NCI-H2081 (cell line): ENCODE data around the gene ATP10A.
"Not testable (repeated sequence)": the region's sequence is repeated elsewhere in the genome, so short reads cannot be mapped to it uniquely, and the experiment has no call there.

ENCODE experiments used
- DNase-seq, 2 experiments: peaks; one replicate each; lab custom pipeline; 2025; lab: John Stamatoyannopoulos, UW

Gene ATP10A

GRCh38 chr15:25790000-25790660 is 73.0 kb downstream of the ATP10A start:
- DNase-seq: no peak

GRCh38 chr15:25789616-25789999 is 73.5 kb downstream of the ATP10A start:
- DNase-seq: no peak

- no peak for DNase-seq
Observed at GRCh38 chr15:25789211-25789610, 73.9 kb downstream of the ATP10A start.

GRCh38 chr15:25787855-25788520 is 75.1 kb downstream of the ATP10A start:
- no peak for DNase-seq

GRCh38 chr15:25787381-25787780 is 75.7 kb downstream of the ATP10A start:
- no peak for DNase-seq

GRCh38 chr15:25786040-25786439 is 77.1 kb downstream of the ATP10A start:
- DNase-seq: no peak

- DNase-seq: no peak
Observed at GRCh38 chr15:25785641-25786025, 77.5 kb downstream of the ATP10A start.

GRCh38 chr15:25784876-25785640 is 78.1 kb downstream of the ATP10A start:
- no peak for DNase-seq

- DNase-seq: no peak
Observed at GRCh38 chr15:25783607-25784540, 79.3 kb downstream of the ATP10A start.

GRCh38 chr15:25783134-25783533 is 80.0 kb downstream of the ATP10A start:
- DNase-seq: no peak

- DNase-seq: no peak
Observed at GRCh38 chr15:25780479-25781255, 82.5 kb downstream of the ATP10A start.

GRCh38 chr15:25778161-25778560 is 85.0 kb downstream of the ATP10A start:
- DNase-seq: no peak

- no peak for DNase-seq
Observed at GRCh38 chr15:25777037-25777436, 86.1 kb downstream of the ATP10A start.

GRCh38 chr15:25776071-25776746 is 86.9 kb downstream of the ATP10A start:
- no peak for DNase-seq

GRCh38 chr15:25775317-25775912 is 87.7 kb downstream of the ATP10A start:
- DNase-seq: peak in 1 of 2 experiments; percentile 4

- DNase-seq: no peak
Observed at GRCh38 chr15:25774871-25775270, 88.3 kb downstream of the ATP10A start.

GRCh38 chr15:25773248-25773647 is 89.9 kb downstream of the ATP10A start:
- no peak for DNase-seq

- no peak for DNase-seq
Observed at GRCh38 chr15:25772500-25772899, 90.6 kb downstream of the ATP10A start.

- not testable (repeated sequence) for DNase-seq
Observed at GRCh38 chr15:25771736-25772135, 91.4 kb downstream of the ATP10A start.

GRCh38 chr15:25771338-25771706 is 91.8 kb downstream of the ATP10A start:
- no peak for DNase-seq
